HG02981 (cell line): ENCODE data around the gene CH25H.
"Not testable (repeated sequence)": the region's sequence is repeated elsewhere in the genome, so short reads cannot be mapped to it uniquely, and the experiment has no call there.

Experiments
- ATAC-seq: cut with Tn5 transposase; IDR thresholded peaks from one replicate; pipeline ENCODE4 v1.9.1; 2021; ENCODE audit warnings: mild to moderate bottlenecking, moderate library complexity; ENCODE audit not compliant: unreplicated experiment

Gene CH25H

GRCh38 chr10:89201345-89202032, 5.6 kb downstream of the CH25H start:
- no peak for ATAC-seq

- ATAC-seq = no peak
Measured at GRCh38 chr10:89197473-89197872, 9.6 kb downstream of the CH25H start.

DNA sequence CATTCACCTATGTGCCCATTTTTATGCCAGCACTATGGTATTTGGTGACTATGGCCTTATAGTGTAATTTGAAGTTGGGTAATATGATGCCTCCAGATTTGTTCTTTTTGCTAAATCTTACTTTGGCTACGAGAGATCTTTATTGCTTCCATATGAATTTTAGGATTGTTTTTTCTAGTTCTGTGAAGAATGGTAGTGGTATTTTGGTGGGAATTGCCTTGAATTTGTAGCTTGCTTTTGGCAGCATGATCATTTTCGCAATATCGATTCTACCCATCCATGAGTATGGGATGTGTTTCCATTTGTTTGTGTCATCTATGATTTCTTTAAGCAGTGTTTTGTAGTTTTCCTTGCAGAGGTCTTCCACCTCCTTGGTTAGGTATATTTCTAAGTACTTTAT, 15.8 kb downstream of the CH25H start:
- ATAC-seq = not testable (repeated sequence)

GRCh38 chr10:89189211-89189734, 17.8 kb downstream of the CH25H start:
- ATAC-seq = no peak

GRCh38 chr10:89185658-89186057, 21.5 kb downstream of the CH25H start:
- no peak for ATAC-seq

GRCh38 chr10:89184638-89185037, 22.5 kb downstream of the CH25H start:
- ATAC-seq = no peak

DNA sequence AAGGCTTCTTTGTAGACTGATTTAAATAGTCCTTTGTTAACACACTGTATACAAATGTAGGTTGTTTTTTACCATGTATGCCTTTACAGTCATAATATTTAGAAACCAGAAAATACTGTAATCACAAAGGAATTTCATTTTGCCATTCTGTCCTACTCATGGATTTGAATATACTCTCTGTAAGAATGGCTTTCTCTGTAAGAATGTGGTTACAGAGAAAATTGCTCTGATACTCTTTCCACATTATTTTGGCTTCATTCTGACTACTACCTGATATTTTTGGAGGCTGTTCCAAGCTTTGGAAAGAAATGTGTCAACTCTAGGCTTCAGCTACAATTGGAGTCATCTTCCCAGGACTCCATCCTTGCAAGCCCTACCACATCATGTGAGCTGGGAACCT, 23.5 kb downstream of the CH25H start:
- ATAC-seq = no peak

- ATAC-seq = no peak
Measured at GRCh38 chr10:89182894-89183293, 24.2 kb downstream of the CH25H start.

GRCh38 chr10:89175816-89176215, 31.3 kb downstream of the CH25H start:
- ATAC-seq = no peak

DNA sequence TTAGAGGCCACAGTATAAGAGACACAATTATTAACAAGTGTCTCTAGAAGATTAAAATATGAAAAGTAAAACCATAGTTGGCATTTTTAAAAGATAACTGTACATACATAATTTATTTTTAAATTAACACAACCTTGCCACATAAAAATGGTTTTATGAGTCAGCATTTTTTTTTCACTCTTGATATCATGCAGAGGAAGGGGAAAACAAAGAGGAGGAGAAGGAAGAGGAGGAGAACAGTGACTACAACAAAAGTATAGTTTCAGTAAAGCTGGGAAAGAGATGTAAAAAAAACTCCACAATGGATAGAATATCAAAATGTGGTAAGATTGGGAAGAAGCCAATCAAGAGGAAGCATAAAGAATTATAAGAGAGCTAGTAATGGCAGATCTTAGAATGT, 34.0 kb downstream of the CH25H start:
- no peak for ATAC-seq

DNA sequence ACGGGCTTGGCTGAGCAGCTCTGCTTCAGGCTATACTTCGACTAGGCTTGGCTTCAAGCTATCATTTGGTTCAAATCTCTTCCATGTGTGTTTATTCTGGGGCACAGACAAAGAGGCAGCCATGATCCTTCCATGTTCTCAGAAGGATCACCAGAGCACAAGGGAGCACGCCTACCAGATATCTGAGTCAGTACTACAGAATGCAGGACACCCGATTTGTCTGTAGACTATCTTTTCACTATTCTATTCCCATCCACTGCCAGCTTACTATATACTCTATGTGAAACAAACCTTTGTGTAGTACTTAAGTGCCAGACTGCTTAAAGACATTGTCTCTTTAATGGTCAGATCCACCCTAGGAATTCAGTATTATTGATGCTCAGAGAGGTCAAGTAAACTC, 35.1 kb downstream of the CH25H start:
- no peak for ATAC-seq

- ATAC-seq = no peak
Measured at GRCh38 chr10:89171263-89171872, 35.7 kb downstream of the CH25H start.

- ATAC-seq = not testable (repeated sequence)
Measured at GRCh38 chr10:89168354-89168900, 38.7 kb downstream of the CH25H start.

DNA sequence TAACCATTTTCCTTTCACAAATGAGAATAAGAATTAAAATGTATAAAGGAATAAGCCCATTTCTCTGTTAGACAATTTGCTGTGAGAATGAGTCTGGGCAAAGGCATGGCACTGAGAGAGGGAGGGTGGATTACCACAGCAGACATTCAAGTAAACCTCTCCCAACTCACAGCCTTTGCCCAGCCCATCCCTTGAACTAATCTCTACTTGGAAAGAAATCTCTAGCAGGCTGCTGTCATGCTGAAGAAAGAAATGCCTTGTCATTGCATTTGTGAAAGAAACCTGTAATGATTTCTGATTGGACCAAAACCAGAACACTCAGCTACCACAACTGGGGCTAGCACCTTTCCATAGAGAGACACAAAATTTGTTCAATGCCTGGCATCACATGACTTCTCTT, 39.2 kb downstream of the CH25H start:
- ATAC-seq = no peak

- no peak for ATAC-seq
Measured at GRCh38 chr10:89165923-89166322, 41.2 kb downstream of the CH25H start.

DNA sequence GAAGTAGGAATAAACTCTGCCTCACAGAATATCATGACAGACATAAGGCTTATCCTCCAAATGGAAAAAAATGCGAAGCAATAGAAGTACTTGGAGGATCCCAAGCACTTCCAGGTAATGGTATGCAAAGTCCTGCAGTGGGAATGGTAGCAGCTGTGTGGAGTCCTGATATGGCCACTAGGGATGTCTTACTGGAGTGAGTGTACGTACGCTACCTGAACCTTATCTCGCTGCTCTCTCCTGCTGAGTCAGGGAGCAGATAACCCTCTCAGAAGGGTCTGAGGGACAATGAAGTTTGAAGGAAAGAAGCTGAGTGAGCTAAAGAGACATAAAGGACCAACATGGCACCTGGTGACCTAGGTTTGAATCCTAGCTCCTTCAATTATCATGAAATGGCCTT, 42.2 kb downstream of the CH25H start:
- no peak for ATAC-seq

GRCh38 chr10:89164080-89164479, 43.0 kb downstream of the CH25H start:
- ATAC-seq = peak; percentile 21

GRCh38 chr10:89163265-89163995, 43.7 kb downstream of the CH25H start:
- ATAC-seq = peak; percentile 93

GRCh38 chr10:89162596-89162995, 44.5 kb downstream of the CH25H start:
- ATAC-seq = no peak

GRCh38 chr10:89160339-89160738, 46.8 kb downstream of the CH25H start:
- ATAC-seq = no peak

- no peak for ATAC-seq
Measured at GRCh38 chr10:89159761-89160160, 47.4 kb downstream of the CH25H start.

DNA sequence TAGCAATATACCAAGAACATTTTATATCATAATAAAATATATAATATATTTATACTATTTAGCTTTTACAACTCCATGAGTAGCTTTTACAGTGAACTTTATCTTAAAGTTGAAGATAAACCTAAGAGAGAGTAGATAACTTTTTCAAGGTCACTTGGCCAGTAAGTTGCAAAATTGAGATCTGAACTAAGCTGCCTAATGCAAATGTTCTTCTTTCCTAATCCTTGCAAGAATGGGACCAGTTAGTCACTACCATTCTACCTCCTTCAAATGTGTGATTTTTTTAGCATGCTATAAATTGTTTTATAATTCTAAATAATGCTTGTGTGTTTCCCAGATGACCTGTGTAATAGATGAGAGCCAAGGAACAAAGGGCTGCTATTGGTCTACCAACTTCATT, 47.8 kb downstream of the CH25H start:
- no peak for ATAC-seq
